ENCODE data around the gene SPINK2. TPM values are rescaled to one million over a fixed set of nuclear protein-coding genes. Genes with fewer than 3 reads are reported as not detected.

The SPINK2 gene, protein sequence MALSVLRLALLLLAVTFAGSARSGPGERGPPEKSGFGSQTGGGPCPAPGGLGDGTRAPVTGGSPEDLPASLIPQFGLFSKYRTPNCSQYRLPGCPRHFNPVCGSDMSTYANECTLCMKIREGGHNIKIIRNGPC
- 1 to 10 TPM in 1 of 2 experiments, under 1 TPM in 1; 0.78 to 1.3 TPM for total RNA-seq

GRCh38 chr4:56821381-56822243, at the start of gene SPINK2:
SPINK2 (minus strand) TSS chr4:56821701; CDS start chr4:56821662, 39 bp downstream.
- no peaks in the 10 kb centered on the region for H3K36me3 Mint-ChIP-seq
- peak within 1 kb of the TSS; percentile 75 for H3K4me3 Mint-ChIP-seq
- DNase-seq = peak; percentile 65
- no peak within 1 kb of the TSS for H3K27ac Mint-ChIP-seq
- H3K9me3 Mint-ChIP-seq = no peaks in the 10 kb centered on the region
- H3K27me3 Mint-ChIP-seq = peaks cover 9% of the 10 kb centered on the region
- peaks cover 39% of the 10 kb centered on the region for H3K4me1 Mint-ChIP-seq

GRCh38 chr4:56870946-56871345, 49.4 kb upstream of the SPINK2 start:
- H3K4me3 Mint-ChIP-seq = no peak overlapping the region
- no peak overlapping the region for H3K27ac Mint-ChIP-seq
- no peaks in the 10 kb centered on the region for H3K9me3 Mint-ChIP-seq
- no peaks in the 10 kb centered on the region for H3K36me3 Mint-ChIP-seq
- H3K4me1 Mint-ChIP-seq = peaks cover 4% of the 10 kb centered on the region
- no peaks in the 10 kb centered on the region for H3K27me3 Mint-ChIP-seq
- DNase-seq = no peak

- DNase-seq = no peak
- Mint-ChIP-seq H3K27me3 (no peaks in the 10 kb centered on the region), H3K36me3 (no peaks in the 10 kb centered on the region), H3K27ac (no peak overlapping the region), H3K4me1 (peaks cover 6% of the 10 kb centered on the region), H3K4me3 (no peak overlapping the region), H3K9me3 (no peaks in the 10 kb centered on the region)
These were observed 42.1 kb upstream of the SPINK2 start for GRCh38 chr4:56863441-56864139.

DNA sequence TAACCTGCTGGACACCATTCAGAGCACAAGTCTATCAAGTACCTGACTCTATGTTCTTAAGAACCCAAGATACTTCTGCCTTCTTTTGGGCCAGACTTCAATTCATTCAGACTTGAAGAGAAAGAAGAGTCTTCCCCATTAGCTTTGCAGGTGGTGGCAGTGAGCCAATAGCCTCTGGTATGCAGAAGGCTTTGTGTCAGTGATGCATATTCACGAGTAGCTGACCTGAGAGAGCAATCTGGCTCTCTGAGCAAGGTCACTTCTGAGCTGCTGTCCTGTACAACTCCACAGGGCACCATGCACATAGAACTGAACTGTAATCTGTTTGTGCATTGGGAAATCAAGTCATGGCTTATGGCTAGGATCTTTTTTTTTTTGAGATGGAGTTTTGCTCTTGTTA, 39.9 kb upstream of the SPINK2 start:
- Mint-ChIP-seq H3K27me3 (no peaks in the 10 kb centered on the region), H3K27ac (no peak overlapping the region), H3K4me3 (no peak overlapping the region), H3K4me1 (peaks cover 6% of the 10 kb centered on the region), H3K9me3 (no peaks in the 10 kb centered on the region), H3K36me3 (no peaks in the 10 kb centered on the region)
- no peak for DNase-seq

DNA sequence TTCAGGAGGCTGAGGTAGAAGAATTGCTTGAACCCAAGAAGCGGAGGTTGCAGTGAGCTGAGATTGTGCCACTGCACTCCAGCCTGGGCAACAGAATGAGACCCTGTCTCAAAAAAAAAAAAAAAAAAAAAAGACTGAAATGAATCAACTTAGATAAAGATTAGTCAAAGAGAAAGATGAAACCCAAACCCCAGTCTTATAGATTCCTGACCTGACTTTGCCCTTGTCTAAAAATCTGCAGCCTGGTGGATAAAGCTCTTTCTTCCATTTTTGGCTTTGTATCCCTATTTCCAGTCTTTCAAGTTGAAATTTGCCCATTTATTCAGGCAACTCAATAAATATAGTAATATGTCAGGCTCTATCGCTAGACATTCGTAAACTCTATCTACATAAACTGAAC, 39.3 kb upstream of the SPINK2 start:
- H3K4me1 Mint-ChIP-seq = peaks cover 6% of the 10 kb centered on the region
- no peak overlapping the region for H3K4me3 Mint-ChIP-seq
- H3K9me3 Mint-ChIP-seq = no peaks in the 10 kb centered on the region

GRCh38 chr4:56859841-56860240, 38.3 kb upstream of the SPINK2 start:
- peaks cover 6% of the 10 kb centered on the region for H3K4me1 Mint-ChIP-seq
- H3K36me3 Mint-ChIP-seq = no peaks in the 10 kb centered on the region
- H3K27ac Mint-ChIP-seq = no peak overlapping the region
- H3K27me3 Mint-ChIP-seq = no peaks in the 10 kb centered on the region
- no peaks in the 10 kb centered on the region for H3K9me3 Mint-ChIP-seq
- no peak overlapping the region for H3K4me3 Mint-ChIP-seq
- DNase-seq = no peak

More for the DNA sequence above, 39.3 kb upstream of the SPINK2 start:
- Mint-ChIP-seq H3K27me3 (no peaks in the 10 kb centered on the region), H3K36me3 (no peaks in the 10 kb centered on the region), H3K27ac (no peak overlapping the region)
- DNase-seq = no peak

DNA sequence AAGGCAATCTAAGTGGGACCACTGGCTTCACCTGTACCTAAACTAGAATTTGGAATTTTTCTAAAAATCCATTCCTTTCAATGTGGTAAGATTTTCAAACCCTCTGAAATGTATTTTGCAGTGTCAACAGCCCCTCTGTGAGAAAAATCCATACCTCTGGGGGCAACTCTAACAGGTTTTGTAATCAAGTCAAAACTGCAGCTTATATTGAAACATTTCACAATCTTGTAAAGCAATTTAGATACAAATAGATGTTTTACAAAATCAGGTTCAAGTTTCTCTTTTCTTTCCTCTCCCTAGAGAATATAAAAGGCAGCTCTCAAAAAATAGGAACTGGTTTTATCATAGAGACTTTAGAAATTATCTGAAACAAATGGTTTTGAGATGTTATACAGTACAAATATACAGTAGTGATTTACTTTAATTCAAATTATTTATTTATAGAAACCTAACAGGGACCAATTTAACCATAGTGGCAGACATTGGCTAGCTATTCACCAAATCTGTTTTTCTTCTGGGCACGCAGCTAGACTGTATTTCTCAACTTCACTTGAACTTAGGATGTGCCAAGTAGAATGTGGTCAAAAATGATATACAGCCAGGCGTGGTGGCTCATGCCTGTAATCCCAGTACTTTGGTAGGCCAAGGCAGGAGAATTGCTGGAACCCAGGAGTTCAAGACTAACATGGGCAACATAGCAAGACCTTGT, 36.3 kb upstream of the SPINK2 start:
- Mint-ChIP-seq H3K9me3 (no peaks in the 10 kb centered on the region), H3K4me3 (no peak overlapping the region), H3K27me3 (no peaks in the 10 kb centered on the region), H3K36me3 (no peaks in the 10 kb centered on the region), H3K4me1 (no peaks in the 10 kb centered on the region), H3K27ac (no peak overlapping the region)
- DNase-seq = no peak

DNA sequence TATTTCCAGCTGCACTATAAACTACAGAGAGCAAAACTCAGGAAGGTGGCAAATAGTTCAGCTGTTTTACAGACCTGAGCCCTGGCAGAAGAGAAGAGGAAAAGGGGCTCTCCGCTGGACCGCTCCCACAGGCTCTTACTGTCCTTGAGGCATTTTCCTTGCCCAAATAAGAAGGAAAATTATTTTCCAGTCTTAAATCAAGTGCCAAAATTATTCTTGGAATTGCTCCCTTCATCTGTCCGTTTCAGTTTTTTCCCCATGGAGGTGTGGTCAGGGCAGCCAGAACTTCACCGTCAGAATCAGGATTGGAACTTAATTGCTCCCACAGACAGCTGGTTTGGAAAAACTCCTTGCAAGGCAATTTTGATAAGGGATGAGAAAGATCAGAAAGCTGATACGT, 35.2 kb upstream of the SPINK2 start:
- no peak for DNase-seq
- Mint-ChIP-seq H3K36me3 (no peaks in the 10 kb centered on the region), H3K27me3 (no peaks in the 10 kb centered on the region), H3K27ac (no peak overlapping the region), H3K4me3 (no peak overlapping the region), H3K9me3 (no peaks in the 10 kb centered on the region), H3K4me1 (no peaks in the 10 kb centered on the region)

GRCh38 chr4:56850910-56851309, 29.4 kb upstream of the SPINK2 start:
- no peak overlapping the region for H3K4me3 Mint-ChIP-seq
- H3K27me3 Mint-ChIP-seq = no peaks in the 10 kb centered on the region
- no peaks in the 10 kb centered on the region for H3K9me3 Mint-ChIP-seq
- no peaks in the 10 kb centered on the region for H3K4me1 Mint-ChIP-seq
- no peaks in the 10 kb centered on the region for H3K36me3 Mint-ChIP-seq
- no peak overlapping the region for H3K27ac Mint-ChIP-seq
- DNase-seq = no peak

DNA sequence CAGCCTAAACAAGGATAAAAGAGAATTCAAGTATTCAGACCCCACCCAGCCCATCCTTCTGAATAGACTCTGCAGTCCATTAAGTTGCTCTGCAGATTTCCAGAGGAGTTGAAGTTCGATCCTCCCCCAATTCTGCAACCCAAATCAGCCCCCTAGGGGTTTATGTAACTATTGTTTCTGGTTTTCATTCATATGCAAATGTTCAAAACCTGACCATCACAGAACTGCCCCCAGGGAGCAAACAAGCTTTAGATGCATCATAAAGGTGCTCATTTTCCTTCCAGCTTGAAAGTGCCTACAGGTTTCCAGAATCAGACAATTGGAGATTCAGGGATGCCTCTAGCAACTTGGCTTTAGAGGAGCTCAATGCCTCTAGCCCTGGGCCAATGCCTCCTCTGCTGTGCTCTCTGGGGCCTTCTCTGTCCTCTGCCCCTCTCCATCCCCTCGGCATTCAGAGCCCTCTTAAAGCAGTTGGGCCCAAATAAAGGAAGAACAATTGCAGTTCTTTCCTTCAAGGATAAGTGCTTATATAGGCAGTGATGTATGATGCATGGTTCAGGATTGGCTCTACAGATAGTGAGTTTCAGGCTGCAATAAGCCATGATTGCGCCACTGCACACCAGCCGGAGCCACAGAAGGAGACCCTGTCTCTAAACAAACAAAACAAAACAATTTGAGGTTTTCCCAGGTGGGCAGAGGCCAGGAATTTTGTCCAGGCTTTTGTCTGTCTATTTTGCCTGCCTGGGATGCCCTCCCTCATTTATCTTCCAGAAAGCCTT, 23.5 kb upstream of the SPINK2 start:
- no peak for DNase-seq
- H3K4me3 Mint-ChIP-seq = no peak overlapping the region
- H3K4me1 Mint-ChIP-seq = no peaks in the 10 kb centered on the region
- H3K27ac Mint-ChIP-seq = no peak overlapping the region
- no peaks in the 10 kb centered on the region for H3K9me3 Mint-ChIP-seq
- no peaks in the 10 kb centered on the region for H3K36me3 Mint-ChIP-seq
- no peaks in the 10 kb centered on the region for H3K27me3 Mint-ChIP-seq

DNA sequence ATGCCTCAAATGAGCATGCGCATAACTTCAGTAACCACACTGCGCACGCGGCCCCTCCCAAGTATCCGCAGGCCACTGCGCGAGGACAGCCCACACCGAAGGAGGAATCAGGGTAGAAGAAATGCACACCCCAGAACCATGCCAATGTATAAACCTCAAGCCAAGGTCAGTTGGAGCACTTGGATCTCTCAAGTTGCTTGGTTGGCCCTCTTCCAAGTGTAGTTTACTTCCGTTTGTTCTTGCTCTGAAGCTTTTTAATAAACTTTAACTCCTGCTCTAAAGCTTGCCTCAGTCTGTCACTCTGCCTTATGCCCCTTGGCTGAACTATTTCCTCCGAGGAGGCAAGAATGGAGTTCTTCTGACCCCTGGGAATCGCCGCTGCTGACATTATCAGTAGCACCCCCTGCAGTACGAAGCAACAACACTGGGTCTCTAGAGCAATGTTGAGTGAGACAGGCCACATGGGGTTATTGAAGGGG, 22.0 kb upstream of the SPINK2 start:
- no peaks in the 10 kb centered on the region for H3K4me1 Mint-ChIP-seq
- H3K27me3 Mint-ChIP-seq = no peaks in the 10 kb centered on the region
- no peak overlapping the region for H3K4me3 Mint-ChIP-seq
- no peak for DNase-seq
- H3K27ac Mint-ChIP-seq = no peak overlapping the region
- no peaks in the 10 kb centered on the region for H3K36me3 Mint-ChIP-seq
- H3K9me3 Mint-ChIP-seq = no peaks in the 10 kb centered on the region

DNA sequence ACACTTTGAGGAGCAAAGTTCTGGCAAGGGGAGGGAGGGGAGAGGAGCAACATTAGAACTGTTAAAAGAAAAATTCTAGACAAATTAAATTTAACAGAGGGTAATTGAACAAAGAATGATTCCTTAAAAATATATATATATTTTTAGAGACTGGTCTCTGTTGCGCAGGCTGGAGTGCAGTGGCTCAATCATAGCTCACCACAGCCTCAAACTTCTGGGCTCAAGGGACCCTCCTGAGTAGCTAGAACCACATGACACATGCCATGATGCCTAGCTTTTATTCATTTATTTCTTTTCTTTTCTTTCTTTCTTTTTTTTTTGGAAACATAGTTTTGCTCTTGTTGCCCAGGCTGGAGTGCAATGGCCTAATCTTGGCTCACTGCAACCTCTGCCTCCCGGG, 19.1 kb upstream of the SPINK2 start:
- Mint-ChIP-seq H3K27me3 (no peaks in the 10 kb centered on the region), H3K4me3 (no peak overlapping the region), H3K36me3 (no peaks in the 10 kb centered on the region), H3K9me3 (no peaks in the 10 kb centered on the region), H3K27ac (no peak overlapping the region), H3K4me1 (peaks cover 4% of the 10 kb centered on the region)
- DNase-seq = no peak

DNA sequence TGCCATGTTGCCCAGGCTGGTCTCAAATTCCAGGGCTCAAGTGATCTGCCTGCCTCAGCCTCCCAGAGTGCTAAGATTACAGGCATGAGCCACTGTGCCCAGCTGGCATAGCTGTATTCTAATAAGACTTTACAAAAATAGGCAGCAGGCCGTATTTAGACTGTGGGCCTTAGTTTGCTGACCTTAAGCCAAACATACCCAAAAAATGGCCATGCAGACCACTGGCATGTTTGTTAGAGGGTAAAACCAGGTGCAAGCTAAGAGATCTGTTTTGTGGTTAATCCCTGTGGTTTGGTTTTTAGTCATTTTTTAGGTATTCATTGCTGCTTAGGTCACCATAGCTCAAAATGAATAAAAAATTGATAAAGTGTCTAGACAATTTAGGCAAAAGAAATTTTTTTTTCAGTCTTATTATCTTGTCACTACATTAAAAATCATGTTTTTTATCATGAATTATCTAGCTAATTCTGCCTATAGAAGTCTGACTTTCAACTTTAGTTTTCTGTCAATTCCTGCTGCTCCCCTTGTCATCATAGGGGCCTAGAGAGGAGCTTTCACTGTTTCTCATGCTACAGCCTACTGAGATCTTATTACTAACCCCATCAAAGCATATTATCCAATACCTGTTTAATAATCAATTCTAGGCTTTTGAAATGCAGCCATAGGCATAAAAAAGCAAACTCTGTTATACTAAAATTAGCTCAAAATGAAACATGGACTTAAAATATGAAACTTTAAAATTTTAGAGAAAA, 7.5 kb upstream of the SPINK2 start:
- no peak overlapping the region for H3K4me3 Mint-ChIP-seq

More for the DNA sequence above, 7.5 kb upstream of the SPINK2 start:
- no peaks in the 10 kb centered on the region for H3K27me3 Mint-ChIP-seq
- H3K36me3 Mint-ChIP-seq = no peaks in the 10 kb centered on the region
- no peak for DNase-seq
- H3K9me3 Mint-ChIP-seq = no peaks in the 10 kb centered on the region
- no peak overlapping the region for H3K27ac Mint-ChIP-seq
- H3K4me1 Mint-ChIP-seq = peaks cover 11% of the 10 kb centered on the region
